Renal cortical epithelial cell (primary cell): ENCODE data around the gene GABRA4. TPM values are rescaled to one million over a fixed set of nuclear protein-coding genes. Genes with fewer than 3 reads are reported as not detected.

ENCODE experiments used
- DNase-seq: peaks from one replicate; pipeline ENCODE4 v3.0.0-alpha.2; 2011; ENCODE audit warnings: low read depth
- total RNA-seq: library from RNA; depleted of rRNA; stranded (reverse); fragments of >200 nt; gene quantifications from 2 replicates; pipeline ENCODE4 v1.2.3, GENCODE V29; 2014

Gene GABRA4
- total RNA-seq, 1 donor from 2014 or later, result not detected

GRCh38 chr4:46979283-46979682 lies 14.1 kb downstream of the GABRA4 start:
- no peak for DNase-seq

- DNase-seq, result no peak
Observed at GRCh38 chr4:46977245-46977644, 16.1 kb downstream of the GABRA4 start.

- no peak for DNase-seq
Observed at GRCh38 chr4:46975812-46976553, 17.4 kb downstream of the GABRA4 start.

- no peak for DNase-seq
Observed at GRCh38 chr4:46974891-46975543, 18.4 kb downstream of the GABRA4 start.

- no peak for DNase-seq
Observed at GRCh38 chr4:46968847-46969246, 24.5 kb downstream of the GABRA4 start.

- no peak for DNase-seq
Observed at GRCh38 chr4:46967631-46968030, 25.8 kb downstream of the GABRA4 start.

GRCh38 chr4:46958742-46959488 lies 34.5 kb downstream of the GABRA4 start:
- DNase-seq, result no peak

GRCh38 chr4:46956451-46956850 lies 36.9 kb downstream of the GABRA4 start:
- no peak for DNase-seq

GRCh38 chr4:46955601-46956000 lies 37.8 kb downstream of the GABRA4 start:
- no peak for DNase-seq

GRCh38 chr4:46954643-46955042 lies 38.7 kb downstream of the GABRA4 start:
- DNase-seq, result no peak

- DNase-seq, result no peak
Observed at GRCh38 chr4:46953564-46953963, 39.8 kb downstream of the GABRA4 start.

GRCh38 chr4:46952451-46952850 lies 40.9 kb downstream of the GABRA4 start:
- DNase-seq, result no peak

GRCh38 chr4:46950826-46951225 lies 42.6 kb downstream of the GABRA4 start:
- no peak for DNase-seq

- DNase-seq, result no peak
Observed at GRCh38 chr4:46949822-46950221, 43.6 kb downstream of the GABRA4 start.

GRCh38 chr4:46947541-46947940 lies 45.8 kb downstream of the GABRA4 start:
- no peak for DNase-seq

- DNase-seq, result no peak
Observed at GRCh38 chr4:46946919-46947536, 46.4 kb downstream of the GABRA4 start.

- no peak for DNase-seq
Observed at GRCh38 chr4:46945062-46945461, 48.3 kb downstream of the GABRA4 start.

- DNase-seq, result no peak
Observed at GRCh38 chr4:46944345-46944744, 49.0 kb downstream of the GABRA4 start.

- peak; percentile 11 for DNase-seq
Observed at GRCh38 chr4:46937493-46937892, 55.9 kb downstream of the GABRA4 start.

GRCh38 chr4:46934726-46935125 lies 58.7 kb downstream of the GABRA4 start:
- no peak for DNase-seq

- peak; percentile 67 for DNase-seq
Observed at GRCh38 chr4:46933686-46934085, 59.7 kb downstream of the GABRA4 start.

GRCh38 chr4:46931981-46932380 lies 61.4 kb downstream of the GABRA4 start:
- DNase-seq, result peak; percentile 18
